HG02852 (cell line): Measurements from ENCODE around the gene EHD4.

Source experiments
- ATAC-seq: cut with Tn5 transposase; IDR thresholded peaks from one replicate; pipeline ENCODE4 v1.9.1; 2021; ENCODE audit warnings: mild to moderate bottlenecking, moderate library complexity; ENCODE audit not compliant: unreplicated experiment

The EHD4 gene

GRCh38 chr15:41921639-41922038, 50.7 kb downstream of the EHD4 start:
- ATAC-seq = no peak

- no peak for ATAC-seq
Observed at GRCh38 chr15:41921167-41921566, 51.2 kb downstream of the EHD4 start.

GRCh38 chr15:41919954-41920538, 52.3 kb downstream of the EHD4 start:
- ATAC-seq = no peak

- no peak for ATAC-seq
Observed at GRCh38 chr15:41919201-41919820, 53.0 kb downstream of the EHD4 start.

DNA sequence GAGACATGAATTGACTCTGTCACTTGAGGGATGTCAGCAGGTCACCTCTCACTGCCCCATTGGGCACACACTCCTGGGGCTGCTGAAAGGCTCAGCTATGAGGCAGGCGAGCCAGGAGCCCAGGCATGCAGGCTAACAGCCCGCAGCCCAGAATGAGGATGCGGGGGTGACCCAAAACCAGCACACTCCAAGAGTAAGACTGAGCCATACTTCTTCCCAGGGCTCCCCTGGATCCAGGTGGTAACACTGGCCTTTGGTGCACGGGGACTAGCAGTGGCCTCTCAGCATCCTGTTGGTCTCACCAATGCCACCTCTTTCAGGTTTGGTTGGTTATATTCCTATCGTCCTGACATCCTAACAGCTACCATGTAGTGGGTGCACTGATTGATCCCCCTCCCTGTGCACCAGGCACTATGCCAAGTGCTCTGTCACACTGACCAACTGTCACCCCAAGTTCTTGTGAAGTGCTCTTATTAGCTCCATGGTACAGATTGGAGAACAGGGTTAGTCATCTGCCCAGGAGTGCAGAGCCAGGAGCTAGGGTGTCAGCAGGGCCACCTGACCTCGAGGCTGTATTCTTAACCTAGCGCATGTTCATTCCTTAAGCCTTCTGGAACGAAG, 53.7 kb downstream of the EHD4 start:
- no peak for ATAC-seq

DNA sequence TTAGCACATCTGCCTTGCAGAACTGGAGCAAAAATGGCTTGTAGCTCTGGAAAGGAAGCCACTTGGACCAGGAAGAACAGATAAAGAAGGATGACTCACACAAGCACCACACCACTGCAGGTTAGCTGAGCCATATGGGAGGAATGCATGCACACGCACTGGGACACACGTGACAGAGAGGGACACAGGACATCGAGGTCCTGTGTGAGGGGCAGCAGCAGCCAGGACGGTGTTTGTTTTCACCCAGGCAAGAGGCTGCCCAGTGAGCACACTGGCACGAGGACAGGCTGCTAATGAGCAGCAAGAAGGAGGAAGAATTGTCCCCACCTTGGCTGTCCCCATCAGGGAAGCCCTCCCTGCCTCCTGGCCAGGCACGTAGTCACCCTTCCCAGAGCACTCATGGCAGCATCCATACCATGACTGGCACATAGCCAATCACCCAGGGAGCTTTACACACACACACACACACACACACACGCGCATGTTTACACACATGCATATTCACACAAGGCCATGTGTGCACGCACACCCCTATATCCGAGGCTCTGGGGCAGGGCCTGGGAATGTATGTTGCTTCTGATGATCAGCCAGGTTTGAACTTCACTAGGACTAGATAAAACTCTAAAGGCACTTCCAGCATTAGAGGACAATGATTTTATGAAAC, 54.5 kb downstream of the EHD4 start:
- ATAC-seq = no peak

GRCh38 chr15:41915255-41915994, 56.9 kb downstream of the EHD4 start:
- ATAC-seq = no peak

- ATAC-seq = no peak
Observed at GRCh38 chr15:41914411-41914810, 57.9 kb downstream of the EHD4 start.

DNA sequence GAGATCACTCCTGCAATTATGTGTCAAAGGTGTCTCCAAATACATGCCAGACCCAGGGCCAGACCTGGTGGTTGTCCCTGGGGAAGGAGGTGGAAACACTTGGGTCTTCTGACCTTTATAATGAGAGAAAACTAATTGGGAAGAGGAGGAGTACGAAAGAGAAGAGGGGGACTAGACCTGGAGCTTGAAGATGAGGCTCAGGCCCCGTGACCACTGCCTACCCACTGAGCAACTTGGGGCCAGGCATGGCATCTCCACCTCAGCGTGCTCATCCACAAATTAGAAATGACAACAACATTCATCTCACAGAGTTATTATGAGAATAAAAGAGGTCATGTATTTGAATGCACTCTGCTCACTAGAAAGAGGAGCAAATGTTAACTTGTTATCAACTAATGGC, 59.1 kb downstream of the EHD4 start:
- no peak for ATAC-seq

GRCh38 chr15:41911691-41912345, 60.5 kb downstream of the EHD4 start:
- no peak for ATAC-seq

GRCh38 chr15:41908736-41909461, 63.5 kb downstream of the EHD4 start:
- no peak for ATAC-seq

DNA sequence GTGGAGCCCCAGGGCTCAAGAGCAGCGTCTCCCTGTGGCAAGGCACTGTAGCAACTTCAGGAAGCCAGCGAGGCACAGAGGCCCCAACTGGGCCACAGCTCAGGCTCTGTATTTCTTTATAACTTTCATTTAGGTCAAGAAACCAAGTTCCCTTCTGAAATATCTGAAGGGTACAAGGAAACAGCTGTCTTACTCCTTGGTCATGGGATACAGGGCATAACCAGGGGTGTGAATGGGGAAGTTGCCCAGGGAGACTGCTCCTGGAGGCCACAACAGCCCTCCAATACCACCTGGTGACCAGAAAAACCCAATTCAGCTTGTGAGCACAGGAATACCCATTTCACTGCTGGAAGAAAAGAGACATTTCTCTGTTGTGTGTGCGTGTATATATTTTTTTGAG, 65.2 kb downstream of the EHD4 start:
- no peak for ATAC-seq

- no peak for ATAC-seq
Observed at GRCh38 chr15:41906608-41907007, 65.7 kb downstream of the EHD4 start.

DNA sequence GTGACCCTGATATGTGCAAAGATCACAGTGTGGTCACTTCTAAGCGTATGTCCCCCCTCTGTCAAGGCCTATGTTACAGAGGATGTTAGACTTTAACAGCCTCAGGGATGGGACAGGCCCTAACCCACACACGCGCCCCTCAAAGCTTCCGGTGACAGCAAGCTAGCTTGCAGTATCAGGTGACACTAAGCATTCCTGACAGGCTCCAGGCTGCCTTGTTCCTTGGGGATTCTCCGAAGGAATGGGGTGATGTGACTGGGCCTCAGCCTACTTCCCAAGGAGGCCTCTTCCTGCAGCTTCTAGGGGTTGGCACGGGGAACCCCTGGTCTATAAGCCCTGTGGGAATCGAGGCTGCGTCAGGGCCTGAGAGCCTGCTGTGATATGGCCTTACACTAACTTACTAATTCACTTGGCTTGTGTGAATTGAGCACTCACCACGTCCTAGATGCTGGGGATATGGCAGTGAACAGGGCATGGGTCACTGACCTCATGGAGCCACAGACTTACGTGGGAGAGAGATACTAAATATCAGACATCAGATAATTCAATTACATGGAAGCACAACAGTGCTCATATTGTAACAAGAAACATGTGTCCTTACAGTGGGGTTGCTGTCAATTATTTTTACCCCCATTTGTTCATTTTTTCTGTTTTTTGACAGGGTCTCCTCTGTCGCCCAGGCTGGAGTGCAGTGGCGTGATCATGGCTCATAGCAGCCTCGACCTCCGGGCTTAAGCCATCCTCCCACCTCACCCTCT, 67.1 kb downstream of the EHD4 start:
- ATAC-seq = no peak

DNA sequence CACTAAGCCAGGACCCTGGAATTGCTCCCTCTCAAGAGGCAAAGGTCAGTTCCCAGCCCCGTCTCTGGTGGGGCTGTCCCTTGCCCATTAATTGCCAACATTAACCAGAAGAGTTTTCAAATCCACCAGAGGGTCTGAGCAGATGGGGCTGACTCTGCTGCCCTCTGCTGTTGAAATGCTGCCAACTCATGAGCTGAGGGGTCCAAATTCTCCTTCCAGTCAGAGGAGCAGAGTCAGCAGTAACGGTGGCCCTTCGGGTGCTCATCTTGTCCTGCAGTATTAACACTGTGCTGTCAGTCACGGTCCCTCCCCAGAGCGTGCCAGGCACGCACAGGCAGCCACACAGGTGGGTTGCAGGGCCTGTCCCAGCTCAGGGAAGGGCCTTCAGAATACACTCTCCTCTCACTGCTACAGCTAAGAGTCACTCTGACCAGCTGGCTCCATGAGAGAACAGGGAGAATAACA, 67.8 kb downstream of the EHD4 start:
- ATAC-seq = no peak

DNA sequence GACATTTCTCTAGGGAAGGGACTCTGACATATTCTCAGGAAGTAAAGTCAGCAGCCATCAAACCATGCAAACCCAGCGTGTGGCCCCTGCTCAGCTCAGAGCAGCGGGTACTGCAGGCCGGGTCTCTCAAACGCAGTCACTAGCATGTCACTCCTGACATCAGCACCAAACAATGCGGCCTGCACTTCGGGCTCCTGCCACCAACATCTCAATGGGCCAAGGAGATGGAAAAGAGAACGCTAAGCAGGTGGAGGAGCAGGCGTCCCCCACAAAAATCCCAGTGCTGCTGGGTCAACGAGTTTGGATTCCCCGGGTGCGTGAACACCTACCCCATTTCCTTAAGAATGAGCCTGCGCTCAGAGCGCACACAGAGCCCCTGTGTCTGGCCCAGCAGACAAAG, 68.6 kb downstream of the EHD4 start:
- ATAC-seq = no peak

DNA sequence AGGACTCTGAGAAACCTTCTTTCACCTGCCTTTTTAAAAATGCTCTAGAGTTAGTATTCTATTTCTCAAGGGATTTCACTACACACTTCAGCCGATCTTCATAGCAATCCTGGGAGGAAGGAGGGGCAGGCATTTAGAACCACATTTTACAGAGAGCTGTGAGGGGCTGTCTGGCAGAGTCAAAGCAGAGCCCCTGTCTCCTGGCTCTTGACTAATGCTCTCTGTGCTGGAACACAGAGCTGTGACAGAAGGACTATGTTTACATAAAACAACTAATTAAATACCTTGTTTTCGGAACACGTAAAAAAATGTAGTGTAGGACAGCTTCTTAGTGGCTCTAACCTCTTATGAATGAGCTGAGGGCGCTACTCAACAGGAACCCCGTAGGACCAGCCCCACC, 70.9 kb downstream of the EHD4 start:
- ATAC-seq = no peak

DNA sequence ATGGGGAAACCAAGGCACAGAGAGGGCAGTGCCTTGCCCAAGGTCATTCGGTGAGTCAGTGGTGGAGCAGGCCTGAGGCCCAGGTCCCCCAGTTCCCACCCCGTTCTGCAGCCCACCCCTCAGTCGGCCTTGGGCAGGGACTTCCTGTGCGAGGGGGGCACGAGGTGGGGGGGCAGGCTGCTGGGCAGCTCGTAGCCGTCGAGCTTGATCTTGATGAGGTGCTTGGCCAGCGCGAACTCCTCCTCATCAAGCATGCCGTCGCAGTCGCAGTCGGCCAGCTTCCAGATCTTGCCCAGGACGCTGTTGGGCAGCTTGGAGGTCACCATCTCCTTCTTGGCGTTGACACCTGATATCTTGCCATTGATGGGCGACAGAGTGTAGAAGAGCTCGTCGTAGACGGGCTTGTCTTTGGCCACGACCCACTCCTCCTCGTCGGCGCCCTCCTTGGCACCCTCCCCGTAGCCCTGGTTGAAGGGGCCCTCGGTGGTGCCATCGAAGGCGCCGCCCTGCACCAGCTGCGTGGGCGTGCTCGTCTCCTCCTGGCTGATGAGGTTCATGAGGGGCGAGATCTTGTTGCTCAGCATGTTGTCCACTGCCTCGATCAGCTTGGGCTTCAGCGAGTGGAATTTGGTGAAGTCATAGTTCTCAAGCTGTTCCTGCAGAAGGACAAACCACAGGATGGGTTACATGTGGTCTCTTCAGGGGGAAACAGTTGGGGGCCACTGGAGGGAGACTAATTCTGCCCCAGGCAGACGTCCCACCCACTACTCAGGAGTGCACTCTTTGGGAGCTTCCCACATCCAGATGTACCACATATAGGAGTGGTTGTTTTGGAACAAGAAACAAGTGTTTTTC, 71.6 kb downstream of the EHD4 start:
- no peak for ATAC-seq
